HCEC 1CT (cell line): Measurements from ENCODE around the gene BAG3.
"Not testable (repeated sequence)": the region's sequence is repeated elsewhere in the genome, so short reads cannot be mapped to it uniquely, and the experiment has no call there.

Experiments
- DNase-seq: peaks from one replicate; pipeline ENCODE4 v3.0.0-alpha.2; 2017

The BAG3 gene

DNA sequence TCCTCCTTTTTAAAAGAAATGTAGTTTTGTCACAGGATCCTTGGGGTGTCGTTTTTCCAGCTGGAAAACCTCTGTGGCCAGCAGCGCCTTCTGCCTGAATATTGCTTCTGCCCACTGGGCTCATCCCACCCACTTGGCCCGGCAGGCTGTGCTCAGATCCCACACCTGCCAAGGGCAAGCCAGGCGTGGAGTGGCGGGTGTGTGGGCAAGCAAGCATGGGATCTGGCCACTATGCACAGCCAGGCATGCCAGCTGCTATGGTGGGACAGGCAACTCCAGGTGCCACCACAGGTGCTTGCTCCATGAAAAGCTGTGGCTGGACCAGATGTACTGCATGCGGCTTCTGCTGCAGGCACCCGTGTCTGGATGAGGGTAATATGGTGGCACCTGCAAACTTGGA is 43.4 kb downstream of the BAG3 start:
- DNase-seq: no peak

DNA sequence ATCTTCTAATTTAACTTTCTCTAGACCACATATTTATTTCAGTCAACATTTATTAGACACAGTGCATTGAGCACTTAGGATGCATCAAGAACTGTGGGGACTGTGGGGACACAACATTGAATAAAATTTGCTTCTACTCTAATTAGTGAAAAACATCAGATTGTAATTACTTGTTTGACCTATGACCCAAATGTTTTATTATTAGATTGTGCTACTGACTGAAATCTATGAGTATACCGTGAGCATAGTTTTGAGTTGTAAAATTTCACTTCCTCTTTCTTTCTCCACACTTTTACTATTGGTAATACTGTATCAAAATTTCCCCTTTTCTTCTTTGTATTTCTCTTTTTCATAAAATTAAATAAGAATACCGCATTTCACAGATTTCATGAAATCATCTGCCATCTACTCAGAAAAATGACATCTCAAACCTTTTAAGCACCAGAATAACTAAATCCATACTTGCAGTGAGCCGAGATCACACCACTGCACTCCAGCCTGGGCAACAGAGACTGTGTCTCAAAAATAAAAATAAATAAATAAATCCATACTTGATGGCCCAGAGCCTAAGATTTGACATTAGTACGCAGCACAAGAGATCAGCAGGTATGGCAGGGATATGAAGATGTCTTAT is 49.3 kb downstream of the BAG3 start:
- no peak for DNase-seq

- peak; percentile 51 for DNase-seq
Observed at GRCh38 chr10:119701861-119702260, 50.7 kb downstream of the BAG3 start.

GRCh38 chr10:119702583-119702982 is 51.4 kb downstream of the BAG3 start:
- DNase-seq: no peak

- no peak for DNase-seq
Observed at GRCh38 chr10:119703903-119704508, 52.8 kb downstream of the BAG3 start.

DNA sequence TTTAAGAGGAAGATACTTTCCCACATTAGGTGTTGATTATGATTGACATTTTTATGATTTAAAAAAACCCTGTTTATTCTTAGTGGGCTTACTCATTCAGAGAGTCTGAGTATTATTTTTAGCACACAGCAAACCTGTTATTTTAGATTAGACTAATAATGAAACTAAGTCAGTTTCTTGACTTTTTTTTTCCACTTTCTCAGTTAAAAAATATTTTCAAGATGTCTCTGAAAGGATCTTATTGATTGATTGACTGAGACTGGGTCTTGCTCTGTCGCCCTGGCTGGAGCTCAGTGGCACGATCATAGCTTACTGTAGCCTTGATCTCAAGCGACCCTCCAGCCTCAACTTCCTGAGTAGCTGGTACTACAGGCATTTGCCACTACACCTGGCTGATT is 54.3 kb downstream of the BAG3 start:
- no peak for DNase-seq

GRCh38 chr10:119706521-119707278 is 55.5 kb downstream of the BAG3 start:
- no peak for DNase-seq

GRCh38 chr10:119707331-119707730 is 56.2 kb downstream of the BAG3 start:
- DNase-seq: not testable (repeated sequence)

DNA sequence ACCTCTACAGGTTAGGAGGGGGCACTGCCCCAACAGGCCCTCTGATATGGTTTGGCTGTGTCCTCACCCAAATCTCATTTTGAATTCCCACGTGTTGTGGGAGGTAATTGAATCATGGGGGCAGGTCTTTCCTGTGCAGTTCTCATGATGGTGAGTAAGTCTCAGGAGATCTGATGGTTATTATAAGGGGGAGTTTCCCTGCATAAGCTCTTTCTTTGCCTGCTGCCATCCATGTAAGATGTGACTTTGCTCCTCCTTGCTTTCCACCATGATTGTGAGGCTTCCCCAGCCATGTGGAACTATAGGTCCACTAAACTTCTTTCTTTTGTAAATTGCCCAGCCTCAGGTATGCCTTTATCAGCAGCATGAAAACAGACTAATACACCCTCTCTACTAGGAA is 59.8 kb downstream of the BAG3 start:
- DNase-seq: not testable (repeated sequence)

- DNase-seq: no peak
Observed at GRCh38 chr10:119713744-119714483, 62.7 kb downstream of the BAG3 start.

GRCh38 chr10:119714484-119714816 is 63.3 kb downstream of the BAG3 start:
- no peak for DNase-seq

GRCh38 chr10:119715628-119716505 is 64.7 kb downstream of the BAG3 start:
- no peak for DNase-seq

DNA sequence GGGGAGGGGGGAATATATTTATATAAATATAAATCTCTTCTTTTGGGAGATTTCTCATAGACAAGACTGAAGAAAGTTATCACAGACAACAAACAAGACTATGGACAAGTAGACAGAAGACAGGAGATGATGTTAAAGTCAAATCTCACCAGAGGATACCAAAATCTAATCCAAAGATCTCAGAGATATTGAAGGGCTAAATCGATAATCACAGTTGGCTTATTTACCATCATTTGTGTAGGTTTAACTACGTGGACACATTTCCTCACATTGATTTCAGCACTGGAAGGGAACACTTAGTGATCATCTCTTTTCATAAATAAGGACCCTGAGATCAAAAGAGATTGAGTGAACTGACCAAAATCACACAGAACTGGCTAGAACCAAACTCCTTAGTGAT is 72.0 kb downstream of the BAG3 start:
- DNase-seq: no peak

GRCh38 chr10:119723624-119724023 is 72.4 kb downstream of the BAG3 start:
- no peak for DNase-seq

DNA sequence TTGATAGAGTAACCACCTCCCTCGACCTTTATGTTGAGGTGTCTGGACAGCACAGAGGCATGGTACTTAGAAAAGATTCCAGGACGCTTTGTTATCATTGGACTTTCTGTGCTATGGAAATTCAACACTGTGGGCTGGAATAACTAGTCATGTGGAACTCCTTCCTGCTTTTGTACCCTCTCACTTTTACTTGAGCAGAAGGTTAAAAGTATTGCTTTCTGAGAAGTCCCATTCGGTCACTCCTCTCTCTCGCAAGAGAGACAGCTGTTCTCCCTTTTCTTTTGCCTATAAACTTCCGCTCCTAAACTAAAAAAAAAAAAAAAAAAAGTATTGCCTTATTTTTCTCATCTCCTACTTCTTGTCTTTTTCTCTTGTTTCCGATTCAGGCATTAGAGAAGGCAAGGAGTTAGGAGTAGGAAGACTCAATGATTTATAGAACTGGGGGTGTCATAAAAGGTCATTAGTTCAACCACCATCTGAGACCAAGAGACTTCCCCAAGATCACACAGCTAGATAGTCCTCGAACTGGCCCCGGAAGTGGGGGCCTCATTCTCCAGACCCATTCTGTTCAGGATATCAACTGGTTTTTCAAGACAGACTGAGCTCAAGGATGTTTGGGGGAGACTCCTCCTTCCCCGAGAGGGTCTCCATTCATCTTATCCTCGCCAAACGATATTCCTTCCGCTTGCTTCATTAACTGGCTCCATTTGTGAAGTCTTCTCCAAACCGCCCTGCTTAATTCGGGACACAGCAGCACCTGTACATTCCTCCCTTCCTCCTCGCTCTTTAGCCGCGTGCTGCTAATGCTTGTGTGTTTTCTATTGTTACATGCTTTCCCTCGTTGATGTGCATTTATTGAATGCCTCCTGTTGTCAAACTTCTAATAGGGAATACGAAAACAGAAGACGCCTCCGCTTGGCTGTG is 73.7 kb downstream of the BAG3 start:
- no peak for DNase-seq

GRCh38 chr10:119725517-119725827 is 74.3 kb downstream of the BAG3 start:
- DNase-seq: no peak

DNA sequence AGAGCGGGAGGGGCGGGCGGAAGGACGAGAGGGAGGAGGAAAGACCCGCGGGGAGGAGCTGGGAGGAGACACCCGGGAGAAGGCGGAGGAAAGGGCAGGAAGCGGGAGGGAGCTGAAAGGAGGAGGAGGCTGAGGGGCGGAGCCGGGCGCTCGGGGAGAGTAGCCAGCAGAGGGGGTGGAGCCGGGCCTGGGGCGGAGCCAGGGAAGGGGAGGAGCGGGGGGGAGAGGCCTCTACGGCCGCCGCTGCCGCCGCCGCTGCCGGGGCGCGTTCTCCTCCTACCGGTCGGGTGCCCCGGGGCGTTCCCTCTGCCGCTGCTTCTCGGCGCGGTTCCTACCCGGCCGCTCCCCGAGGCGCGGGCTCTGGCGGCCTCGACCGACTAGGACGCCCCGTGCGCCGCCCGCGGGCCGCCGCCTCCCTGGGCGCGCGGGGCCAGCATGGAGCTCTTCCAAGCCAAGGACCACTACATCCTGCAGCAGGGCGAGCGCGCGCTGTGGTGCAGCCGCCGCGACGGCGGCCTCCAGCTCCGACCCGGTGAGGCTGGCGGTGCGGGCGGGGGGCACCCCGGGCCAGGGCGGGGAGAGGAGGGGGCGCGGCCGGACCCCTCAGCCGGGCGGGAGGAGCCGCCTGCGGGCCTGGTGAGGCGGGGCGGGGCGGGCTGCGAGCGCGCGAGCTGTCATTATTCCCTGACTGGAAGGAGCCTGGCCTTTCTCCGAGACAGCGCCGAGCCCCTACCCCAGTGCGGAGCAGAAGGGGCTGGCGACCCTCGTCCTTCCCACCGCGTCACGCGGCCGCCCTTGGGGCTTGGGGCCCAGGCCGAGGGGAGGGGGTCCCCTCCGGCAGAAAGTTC is 74.9 kb downstream of the BAG3 start, which contains the start of gene INPP5F:
Gene INPP5F (plus strand): TSS at position 223 of the 848 bp plus-strand sequence. CDS start 213 bp downstream, at position 436.
- DNase-seq: peak; percentile 99

GRCh38 chr10:119726676-119727261 is 75.6 kb downstream of the BAG3 start:
- no peak for DNase-seq
